ENCODE data around the gene CEBPG. TPM values are rescaled to one million over a fixed set of nuclear protein-coding genes. Genes with fewer than 3 reads are reported as not detected.

Gene CEBPG
- total RNA-seq, 6 experiments from 2014 or later, result 15.0 to 32.3 (median 27.1) TPM

- peak in 2 of 3 donors; percentile 28 to 55 for DNase-seq
- no peak for ATAC-seq
- intact Hi-C loops (cut with DNase I), result loop anchor here (2.0 to 10.0 kb wide), 4 partner anchors 73 to 171 kb away; partner anchors contain the start of gene CEBPA (in 1 of the 2)
- no peaks in the 10 kb centered on the region for H3K27me3 ChIP-seq
- H3K9me3 ChIP-seq, result no peaks in the 10 kb centered on the region
- no peak overlapping the region for H3K4me3 ChIP-seq
- peaks cover 0 to 25% (median 0%) of the 10 kb centered on the region in 4 donors for H3K36me3 ChIP-seq
- H3K4me1 ChIP-seq, result peaks cover 0 to 41% (median 22%) of the 10 kb centered on the region in 4 donors
- no peak for TF ChIP-seq CTCF (IDR thresholded peaks at IDR 0.05)
- no peak for TF ChIP-seq POLR2A (IDR thresholded peaks at IDR 0.05)
- H3K27ac ChIP-seq, result no peak overlapping the region
- 33% methylated on average over 7 of the region's 12 CpGs for WGBS (ENCODE audit: insufficient coverage, low coverage, low lambda C conversion rate, missing lambda C conversion rate)
These were observed 34.2 kb downstream of the CEBPG start for GRCh38 chr19:33407716-33408115.

- no peak for TF ChIP-seq CTCF (IDR thresholded peaks at IDR 0.05)
- no peak for TF ChIP-seq POLR2A (IDR thresholded peaks at IDR 0.05)
- H3K27ac ChIP-seq, result no peak overlapping the region
- no peak overlapping the region for H3K4me3 ChIP-seq
- 91% methylated on average over 4 of the region's 13 CpGs for WGBS (ENCODE audit: insufficient coverage, low coverage, low lambda C conversion rate, missing lambda C conversion rate)
- ATAC-seq (no peak), DNase-seq (peak; percentile 20 to 54 (median 46))
- H3K9me3 ChIP-seq, result no peaks in the 10 kb centered on the region
- H3K27me3 ChIP-seq, result no peaks in the 10 kb centered on the region
- intact Hi-C loops (cut with DNase I), result loop anchor here in 1 of 2 donors (5.0 to 10.0 kb wide), 3 partner anchors 73 to 171 kb away; partner anchors contain the start of gene CEBPA
- peaks cover 0 to 25% (median 0%) of the 10 kb centered on the region in 4 donors for H3K36me3 ChIP-seq
- H3K4me1 ChIP-seq, result peaks cover 0 to 37% (median 19%) of the 10 kb centered on the region in 4 donors
These were observed 34.6 kb downstream of the CEBPG start for GRCh38 chr19:33408116-33408515.

GRCh38 chr19:33408538-33409434 lies 35.3 kb downstream of the CEBPG start:
- TF ChIP-seq POLR2A (IDR thresholded peaks at IDR 0.05) (no peak), CTCF (IDR thresholded peaks at IDR 0.05) (no peak)

GRCh38 chr19:33409906-33410685 lies 36.6 kb downstream of the CEBPG start:
- peaks cover 0 to 25% (median 0%) of the 10 kb centered on the region in 4 donors for H3K36me3 ChIP-seq
- H3K4me1 ChIP-seq, result peaks cover 0 to 20% (median 9%) of the 10 kb centered on the region in 4 donors
- no peaks in the 10 kb centered on the region for H3K27me3 ChIP-seq
- intact Hi-C loops (cut with DNase I), result loop anchor here in 1 of 2 donors (5.0 to 10.0 kb wide), 3 partner anchors 75 to 173 kb away; partner anchors contain the start of gene CEBPA
- no CpG with 5 or more reads among the region's 27 CpGs for WGBS (ENCODE audit: insufficient coverage, low coverage, low lambda C conversion rate, missing lambda C conversion rate)
- no peak overlapping the region for H3K4me3 ChIP-seq
- DNase-seq (peak in 1 of 3 donors; percentile 50), ATAC-seq (no peak)
- H3K27ac ChIP-seq, result no peak overlapping the region
- no peaks in the 10 kb centered on the region for H3K9me3 ChIP-seq
- no peak for TF ChIP-seq CTCF (IDR thresholded peaks at IDR 0.05)
- no peak for TF ChIP-seq POLR2A (IDR thresholded peaks at IDR 0.05)

More at GRCh38 chr19:33408538-33409434, 35.3 kb downstream of the CEBPG start:
- intact Hi-C loops (cut with DNase I), result loop anchor here in 1 of 2 donors (5.0 to 10.0 kb wide), 3 partner anchors 74 to 171 kb away; partner anchors contain the start of gene CEBPA
- DNase-seq, result peak; percentile 14 to 46 (median 23)
- Histone ChIP-seq H3K27me3 (no peaks in the 10 kb centered on the region), H3K27ac (no peak overlapping the region), H3K4me1 (peaks cover 0 to 33% (median 15%) of the 10 kb centered on the region in 4 donors), H3K9me3 (no peaks in the 10 kb centered on the region), H3K4me3 (no peak overlapping the region), H3K36me3 (peaks cover 0 to 25% (median 0%) of the 10 kb centered on the region in 4 donors)
- 59% methylated on average over 12 of the region's 18 CpGs for WGBS (ENCODE audit: insufficient coverage, low coverage, low lambda C conversion rate, missing lambda C conversion rate)
- no peak for ATAC-seq
